Duodenal mucosa (tissue), 2 donors: Measurements from ENCODE around the gene FBXL20.

ENCODE experiments used
- H3K27ac ChIP-seq: one replicate; pipeline ENCODE4 v1.7.0; 2013; ENCODE audit warnings: low read depth, low read length
- H3K27me3 ChIP-seq, 2 donors: one replicate each; pipeline ENCODE4 v1.7.0; 2013; ENCODE audit warnings: low read length in 2 of 2, control low read depth in 1 of 2; ENCODE audit not compliant: insufficient read depth in 2 of 2, control insufficient read depth in 1 of 2
- H3K36me3 ChIP-seq, 2 donors: one replicate each; pipeline ENCODE4 v1.7.0; 2013; ENCODE audit warnings: low read length in 2 of 2, control low read depth in 1 of 2; ENCODE audit not compliant: insufficient read depth in 2 of 2, control insufficient read depth in 1 of 2
- H3K4me1 ChIP-seq, 2 donors: one replicate each; pipeline ENCODE4 v1.7.0; 2013; ENCODE audit warnings: low read length in 2 of 2, control low read depth in 1 of 2; ENCODE audit not compliant: insufficient read depth in 2 of 2, control insufficient read depth in 1 of 2
- H3K4me3 ChIP-seq, 2 donors: one replicate each; pipeline ENCODE4 v1.7.0; 2013; ENCODE audit warnings: low read length in 2 of 2, low read depth in 1 of 2
- H3K9ac ChIP-seq, 2 donors: one replicate each; pipeline ENCODE4 v1.7.0; 2013; ENCODE audit warnings: low read length in 2 of 2, low read depth in 1 of 2
- H3K9me3 ChIP-seq, 2 donors: one replicate each; pipeline ENCODE4 v1.7.0; 2013; ENCODE audit warnings: low read length in 2 of 2, control low read depth in 1 of 2; ENCODE audit not compliant: control insufficient read depth in 1 of 2

The FBXL20 gene

GRCh38 chr17:39210093-39210434 lies 191.4 kb downstream of the FBXL20 start:
- Histone ChIP-seq H3K4me1 (peaks cover 16% of the 10 kb centered on the region in 2 donors), H3K36me3 (peaks cover 0 to 2% of the 10 kb centered on the region in 2 donors), H3K9me3 (no peaks in the 10 kb centered on the region), H3K4me3 (peak overlapping the region; percentile 0 to 45), H3K9ac (no peak overlapping the region), H3K27ac (no peak overlapping the region), H3K27me3 (peaks cover 13 to 16% of the 10 kb centered on the region in 2 donors)

- Histone ChIP-seq H3K9ac (no peak overlapping the region), H3K27ac (no peak overlapping the region), H3K9me3 (no peaks in the 10 kb centered on the region), H3K27me3 (peaks cover 13 to 16% of the 10 kb centered on the region in 2 donors), H3K4me3 (peak overlapping the region; percentile 0 to 45), H3K4me1 (peaks cover 16% of the 10 kb centered on the region in 2 donors), H3K36me3 (peaks cover 0 to 8% of the 10 kb centered on the region in 2 donors)
Observed at GRCh38 chr17:39209317-39210092, 191.9 kb downstream of the FBXL20 start.

DNA sequence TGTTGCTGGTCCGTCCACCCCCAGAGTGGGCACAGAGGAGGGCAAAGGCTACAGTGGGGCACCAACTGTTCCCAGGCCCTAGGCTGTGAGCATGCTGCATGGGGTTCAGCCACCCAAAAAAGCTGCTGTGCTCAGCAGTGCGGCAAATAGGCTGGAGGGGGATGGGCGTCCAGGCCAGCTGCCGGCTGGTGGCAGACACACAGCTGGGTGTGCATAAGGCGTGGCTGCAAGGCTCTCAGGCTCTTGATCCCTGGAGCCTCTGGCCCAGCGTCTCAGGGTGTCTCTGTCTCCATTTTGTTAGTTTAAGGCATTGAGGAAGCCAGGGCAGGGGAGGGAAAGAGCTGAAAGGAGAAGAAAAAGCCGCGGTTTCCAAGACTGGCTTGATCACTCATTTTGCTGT lies 192.5 kb downstream of the FBXL20 start:
- Histone ChIP-seq H3K27ac (no peak overlapping the region), H3K4me3 (no peak overlapping the region), H3K27me3 (peaks cover 13 to 16% of the 10 kb centered on the region in 2 donors)

GRCh38 chr17:39208136-39208535 lies 193.3 kb downstream of the FBXL20 start:
- Histone ChIP-seq H3K4me1 (peaks cover 16% of the 10 kb centered on the region in 2 donors), H3K36me3 (peaks cover 10 to 22% of the 10 kb centered on the region in 2 donors), H3K27ac (no peak overlapping the region)

More for the DNA sequence above, 192.5 kb downstream of the FBXL20 start:
- Histone ChIP-seq H3K9ac (no peak overlapping the region), H3K36me3 (peaks cover 6 to 14% of the 10 kb centered on the region in 2 donors), H3K4me1 (peaks cover 16% of the 10 kb centered on the region in 2 donors), H3K9me3 (no peaks in the 10 kb centered on the region)

DNA sequence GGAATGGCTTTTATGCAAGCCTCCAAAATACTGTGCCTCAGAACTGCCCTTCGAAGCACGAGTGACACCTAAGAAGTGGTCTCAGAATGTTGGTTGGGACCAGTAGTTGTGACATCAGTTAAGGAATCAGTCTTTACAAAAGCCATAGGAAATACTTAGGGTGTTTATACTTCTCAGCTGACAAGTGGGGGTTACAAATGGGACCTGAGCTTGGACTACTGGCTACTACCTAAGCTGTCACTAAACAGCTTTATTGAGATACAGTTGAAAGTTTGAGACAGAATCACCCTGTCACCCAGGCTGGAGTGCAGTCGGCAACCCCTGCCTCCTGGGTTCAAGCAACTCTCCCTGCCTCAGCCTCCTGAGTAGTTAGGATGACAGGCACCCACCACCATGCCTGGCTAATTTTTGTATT lies 196.3 kb downstream of the FBXL20 start:
- no peak overlapping the region for H3K27ac ChIP-seq
- H3K4me1 ChIP-seq, result peaks cover 17 to 33% of the 10 kb centered on the region in 2 donors

More at GRCh38 chr17:39208136-39208535, 193.3 kb downstream of the FBXL20 start:
- H3K9me3 ChIP-seq, result no peaks in the 10 kb centered on the region
- no peak overlapping the region for H3K4me3 ChIP-seq
- no peak overlapping the region for H3K9ac ChIP-seq
- peaks cover 13 to 16% of the 10 kb centered on the region in 2 donors for H3K27me3 ChIP-seq

GRCh38 chr17:39204245-39204644 lies 197.2 kb downstream of the FBXL20 start:
- H3K9me3 ChIP-seq, result no peaks in the 10 kb centered on the region
- no peak overlapping the region for H3K4me3 ChIP-seq
- H3K36me3 ChIP-seq, result peaks cover 22 to 40% of the 10 kb centered on the region in 2 donors
- peaks cover 13 to 25% of the 10 kb centered on the region in 2 donors for H3K4me1 ChIP-seq
- H3K27me3 ChIP-seq, result no peaks in the 10 kb centered on the region
- no peak overlapping the region for H3K27ac ChIP-seq
- H3K9ac ChIP-seq, result no peak overlapping the region

More for the DNA sequence above, 196.3 kb downstream of the FBXL20 start:
- Histone ChIP-seq H3K36me3 (peaks cover 22 to 40% of the 10 kb centered on the region in 2 donors), H3K9ac (no peak overlapping the region), H3K4me3 (no peak overlapping the region), H3K9me3 (no peaks in the 10 kb centered on the region), H3K27me3 (peaks cover 4 to 6% of the 10 kb centered on the region in 2 donors)
